Suppressor macrophage treated with lipopolysaccharide for 4 hours (primary cell): ENCODE results near the gene COL4A2.
A peak's percentile ranks its signal among the peaks of the same experiment; 100 is the strongest.
"Not testable (repeated sequence)": the region's sequence is repeated elsewhere in the genome, so short reads cannot be mapped to it uniquely, and the experiment has no call there.

Experiments
- DNase-seq: peaks from one replicate; pipeline ENCODE4 v3.0.0-alpha.2; 2020

COL4A2 gene

DNA sequence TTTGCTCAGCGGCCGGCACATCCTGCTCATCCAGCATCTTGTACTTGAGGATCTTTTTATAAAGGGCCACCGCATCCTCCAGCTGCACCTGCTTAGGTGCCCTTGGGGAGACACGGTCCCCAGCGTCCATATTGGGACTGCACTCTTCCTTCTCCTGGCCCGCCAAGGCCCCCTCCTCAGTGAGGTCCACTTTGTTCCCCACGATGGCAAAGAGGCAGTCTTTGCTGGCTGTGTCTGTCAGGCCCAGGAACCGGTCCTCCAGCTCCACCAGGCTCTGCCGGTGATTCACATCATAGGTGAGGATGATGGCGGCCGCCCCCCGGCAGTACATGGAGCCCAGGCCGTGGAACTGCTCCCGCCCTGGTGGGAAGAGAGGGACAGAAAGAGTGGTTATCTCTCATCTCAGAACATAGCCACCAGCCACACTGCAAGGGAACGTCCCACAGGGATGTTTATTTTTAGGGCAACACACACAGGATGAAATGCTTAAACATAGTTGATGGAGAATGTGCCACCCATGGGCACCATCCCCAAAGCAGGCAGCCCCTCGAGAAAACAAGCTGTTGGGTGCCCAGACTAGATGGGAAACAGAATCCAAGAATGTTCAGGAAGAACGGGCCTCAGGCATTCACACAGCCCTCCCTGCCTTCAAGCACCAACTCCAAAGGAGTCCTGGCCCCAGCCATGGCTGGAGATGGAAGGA, 216.9 kb downstream of the COL4A2 start:
- no peak for DNase-seq

DNA sequence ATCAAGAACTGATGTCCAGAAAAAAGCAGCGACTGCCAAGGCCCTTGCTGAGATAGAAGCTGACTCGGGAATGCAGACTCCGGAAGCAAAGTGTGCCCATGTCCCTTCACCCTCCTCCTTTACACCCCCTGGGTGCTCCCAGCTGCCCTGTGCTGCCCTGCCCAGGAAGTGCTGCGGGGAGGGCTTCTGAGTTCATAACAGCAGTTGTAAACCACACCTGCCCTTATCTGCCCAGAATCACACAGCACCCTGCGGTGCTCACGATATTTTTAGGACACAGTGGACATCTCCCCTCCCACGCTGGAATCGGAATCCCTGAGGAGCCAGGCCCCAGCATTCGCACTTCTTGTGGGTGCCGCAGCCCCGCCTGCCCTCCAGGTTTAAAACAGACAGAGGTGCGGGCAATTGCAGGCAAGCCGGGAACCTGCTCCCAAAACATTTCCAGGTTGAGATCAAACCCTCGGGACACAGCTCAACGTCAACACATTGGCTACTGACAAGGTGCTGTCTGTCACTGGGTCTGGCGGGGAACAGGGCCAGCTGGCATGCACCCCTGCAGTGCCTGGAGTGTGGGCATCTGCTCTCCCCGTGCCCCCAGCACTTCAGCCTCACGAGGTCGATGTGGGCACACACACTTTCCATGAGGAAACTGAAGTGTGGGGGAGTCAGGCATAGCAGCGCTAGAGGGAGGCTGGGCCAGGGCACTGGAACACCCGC, 217.6 kb downstream of the COL4A2 start:
- DNase-seq: no peak

DNA sequence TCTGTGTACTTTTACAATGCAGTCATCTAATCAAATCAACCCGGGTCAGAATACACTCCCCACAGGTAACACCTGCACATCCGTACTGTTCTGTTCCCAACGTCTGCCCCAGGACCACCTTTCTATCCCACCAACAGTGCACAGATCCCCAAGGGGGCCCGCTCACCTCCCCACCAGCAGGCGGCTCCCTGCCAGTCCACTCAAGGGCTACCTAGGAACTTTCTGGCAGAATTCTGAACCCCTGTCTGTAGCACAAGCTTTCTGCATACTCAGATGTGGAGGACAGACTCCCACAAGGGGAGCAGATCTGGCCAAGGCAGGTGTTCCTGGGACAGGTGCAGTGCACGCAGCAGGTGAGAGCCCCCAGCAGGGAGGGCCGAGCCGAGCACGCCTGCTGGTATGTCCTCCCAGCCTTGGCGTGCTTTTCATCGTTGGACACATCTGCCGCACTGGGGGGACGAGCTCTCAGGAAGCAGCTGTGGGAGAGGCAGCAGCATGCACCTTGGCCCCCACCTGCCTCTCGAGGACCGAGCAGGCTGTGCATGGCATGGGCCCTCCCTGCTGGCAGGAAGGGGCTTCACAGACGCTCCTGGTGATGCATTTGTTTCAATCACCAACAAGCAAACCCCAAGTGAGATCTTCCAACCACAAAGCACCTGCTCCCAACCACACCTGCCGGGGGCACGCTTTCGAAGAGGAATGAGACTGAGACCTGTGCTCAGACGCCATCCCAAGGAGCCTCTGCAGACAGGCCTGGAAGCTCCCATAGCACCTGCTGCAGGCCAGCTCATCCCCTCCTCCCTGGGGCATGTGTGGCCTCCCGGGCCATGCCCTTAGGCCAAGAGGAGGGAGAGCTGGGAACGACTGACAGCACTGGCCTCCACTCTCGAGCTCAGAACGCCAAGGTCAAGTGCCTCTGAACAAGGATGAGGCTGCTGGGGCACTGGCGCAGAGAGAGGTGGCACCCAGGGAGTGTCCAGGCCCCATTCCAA, 218.5 kb downstream of the COL4A2 start:
- no peak for DNase-seq

DNA sequence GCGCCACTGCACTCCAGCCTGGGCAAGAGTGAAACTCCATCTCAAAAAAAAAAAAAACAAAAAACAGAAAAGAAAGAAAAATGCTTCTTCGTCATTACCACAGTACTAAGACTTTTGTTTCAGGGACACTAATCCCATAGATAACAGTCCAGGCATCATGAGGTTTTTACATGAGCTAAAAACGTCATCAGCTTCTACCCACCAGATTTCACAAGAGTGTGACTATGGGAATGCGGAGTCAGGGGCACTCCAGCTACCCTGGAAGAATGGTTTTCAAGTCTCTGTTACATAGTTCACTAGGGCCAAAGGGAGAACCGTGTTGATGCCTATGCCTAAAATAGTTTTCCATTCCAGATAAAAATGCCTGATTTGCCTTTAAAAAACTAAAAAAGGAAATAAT, 221.3 kb downstream of the COL4A2 start:
- DNase-seq: peak; percentile 96

DNA sequence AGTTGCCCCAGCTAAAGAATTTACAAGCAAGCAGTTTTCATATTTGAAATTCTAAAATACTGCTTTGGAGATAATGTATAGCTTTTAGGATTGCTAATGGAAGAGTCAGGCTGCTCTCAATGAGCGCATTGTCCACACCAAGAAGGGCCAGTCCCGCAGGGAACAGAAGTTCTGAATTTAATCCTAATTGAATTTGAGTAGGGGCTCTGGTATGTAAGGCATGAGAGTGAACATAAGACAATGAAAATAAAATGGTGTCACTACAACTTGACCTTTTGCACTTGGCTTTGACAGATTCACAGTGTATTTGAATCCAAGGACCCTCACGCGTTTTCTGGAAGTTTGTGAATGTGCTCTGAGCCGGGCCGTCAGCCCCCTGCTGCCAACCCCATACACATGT, 221.8 kb downstream of the COL4A2 start:
- no peak for DNase-seq

DNA sequence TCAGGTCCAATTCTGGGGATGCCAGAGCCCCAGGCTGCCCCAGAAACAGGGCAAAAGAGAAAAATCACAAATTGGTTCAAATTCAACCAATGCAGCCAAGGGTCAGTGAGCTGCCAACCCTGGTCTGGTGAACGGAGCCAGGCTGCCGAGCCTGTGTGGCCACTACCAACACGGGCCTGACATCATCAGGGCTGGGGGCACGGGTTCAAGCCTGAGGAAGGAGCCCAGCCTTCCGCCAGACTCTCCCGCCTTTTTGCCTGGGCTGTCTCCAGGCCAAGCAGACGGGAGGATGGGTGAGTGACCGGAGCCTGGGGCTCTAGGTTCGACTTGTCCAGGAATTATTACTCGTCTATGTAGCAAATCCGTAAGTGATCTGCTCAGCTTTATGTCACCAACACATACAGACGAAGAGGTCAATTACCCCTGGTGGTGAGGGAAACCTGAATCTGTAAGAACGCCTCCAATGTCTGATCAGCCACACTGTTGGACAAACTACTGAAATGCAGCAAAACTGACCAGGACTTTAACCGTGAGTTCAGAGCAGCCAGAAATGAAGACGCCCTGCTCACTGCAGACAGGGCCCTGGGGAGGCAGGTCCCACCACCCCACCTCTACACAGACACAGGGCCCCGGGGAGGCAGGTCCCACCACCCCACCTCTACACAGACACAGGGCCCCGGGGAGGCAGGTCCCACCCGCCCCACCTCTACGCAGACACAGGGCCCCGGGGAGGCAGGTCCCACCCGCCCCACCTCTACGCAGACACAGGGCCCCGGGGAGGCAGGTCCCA, 222.6 kb downstream of the COL4A2 start:
- DNase-seq: no peak

DNA sequence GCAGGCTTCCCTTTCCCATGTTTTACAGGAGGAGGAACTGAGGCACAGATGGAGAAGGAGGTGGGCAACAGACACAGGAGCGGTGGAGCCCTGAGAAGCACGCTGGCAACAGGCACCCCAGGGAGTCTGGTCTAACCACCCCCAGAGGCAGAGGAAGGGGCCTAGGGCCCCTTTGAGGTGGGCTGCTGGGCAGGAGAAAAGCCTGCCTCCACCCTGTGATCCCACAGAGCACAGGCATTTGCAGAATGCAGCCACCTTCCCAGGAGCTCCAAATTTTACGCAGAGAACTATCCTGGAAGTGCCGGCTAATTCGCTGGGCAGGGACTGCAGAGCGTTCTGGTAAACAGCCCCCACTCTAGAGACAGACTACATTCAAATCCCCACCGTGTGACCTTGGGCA, 224.0 kb downstream of the COL4A2 start:
- no peak for DNase-seq

DNA sequence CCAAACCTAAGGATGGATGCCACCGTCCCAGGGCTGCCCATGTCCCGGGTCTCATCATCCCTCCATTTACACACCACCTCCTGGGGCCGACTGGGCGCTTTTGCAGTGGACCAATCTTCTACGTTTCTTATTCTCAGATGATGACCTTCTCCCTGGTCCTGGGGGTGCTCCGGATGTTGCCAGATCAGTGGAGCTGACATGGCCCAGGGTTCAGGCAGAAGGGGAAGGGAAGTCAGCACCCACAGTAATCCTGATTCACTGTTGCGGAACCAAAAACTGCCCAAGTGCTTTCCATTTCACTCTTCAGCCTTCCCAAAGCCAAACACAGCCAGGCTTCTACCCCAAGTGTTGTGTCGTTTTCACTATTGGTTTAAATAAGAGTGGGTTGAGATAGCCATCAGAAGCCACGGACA, 224.6 kb downstream of the COL4A2 start:
- peak; percentile 90 for DNase-seq

DNA sequence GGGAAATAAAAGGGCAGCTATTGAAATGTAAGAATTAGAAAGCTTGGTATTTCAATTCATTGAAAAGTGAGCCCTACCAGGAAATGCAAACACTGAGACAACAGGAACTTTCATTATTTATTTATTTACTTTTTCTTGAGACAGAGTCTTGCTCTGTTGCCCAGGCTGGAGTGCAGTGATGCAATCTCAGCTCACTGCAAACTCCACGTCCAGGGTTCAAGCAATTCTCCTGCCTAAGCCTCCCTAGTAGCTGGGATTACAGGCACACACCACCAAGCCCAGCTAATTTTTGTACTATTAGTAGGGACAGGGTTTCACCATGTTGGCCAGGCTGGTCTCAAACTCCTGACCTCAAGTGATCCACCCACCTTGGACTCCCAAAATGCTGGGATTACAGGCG, 225.2 kb downstream of the COL4A2 start:
- not testable (repeated sequence) for DNase-seq

DNA sequence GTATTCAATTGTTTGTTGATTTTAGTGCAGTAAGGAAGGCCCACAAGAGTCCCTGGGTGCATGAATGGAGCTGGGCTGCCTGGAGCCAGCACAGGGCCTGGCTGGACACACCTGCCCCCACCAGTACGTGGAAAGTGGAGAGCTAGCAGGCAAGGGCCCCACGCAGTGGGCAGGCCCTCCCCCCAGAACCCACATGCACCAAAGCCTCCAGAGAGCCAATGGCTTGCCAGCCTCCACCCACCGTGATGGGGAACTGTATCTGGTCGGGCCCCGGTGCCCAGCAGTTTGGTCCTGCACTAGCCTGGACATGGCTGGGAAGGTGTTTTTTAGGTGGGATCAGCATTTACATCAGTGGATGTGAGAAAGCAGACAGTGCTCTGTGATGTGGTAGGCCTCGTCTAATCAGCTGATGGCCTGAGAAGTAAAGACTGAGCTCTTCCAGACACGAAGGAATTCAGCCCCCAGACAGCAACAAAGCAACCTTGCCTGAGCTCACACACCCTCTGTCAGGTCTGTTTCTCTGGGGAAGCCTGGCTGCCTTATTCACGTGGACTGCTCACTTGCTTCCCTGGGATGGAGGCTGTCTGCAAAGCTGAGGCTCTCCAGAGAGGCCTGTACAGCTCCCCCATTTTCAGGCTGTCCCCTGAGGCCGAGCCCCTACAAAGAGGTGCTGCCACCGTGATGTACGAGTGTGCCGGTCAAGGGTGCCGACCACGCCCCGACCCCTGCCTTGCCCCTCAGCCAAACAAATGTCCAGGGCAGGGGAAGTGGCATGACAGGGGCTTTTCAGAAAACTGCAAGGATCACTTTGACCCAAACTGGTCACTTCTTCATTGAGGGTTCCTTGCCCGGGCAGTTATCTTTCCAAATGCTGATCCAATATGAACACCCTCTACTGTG, 226.9 kb downstream of the COL4A2 start:
- DNase-seq: no peak

DNA sequence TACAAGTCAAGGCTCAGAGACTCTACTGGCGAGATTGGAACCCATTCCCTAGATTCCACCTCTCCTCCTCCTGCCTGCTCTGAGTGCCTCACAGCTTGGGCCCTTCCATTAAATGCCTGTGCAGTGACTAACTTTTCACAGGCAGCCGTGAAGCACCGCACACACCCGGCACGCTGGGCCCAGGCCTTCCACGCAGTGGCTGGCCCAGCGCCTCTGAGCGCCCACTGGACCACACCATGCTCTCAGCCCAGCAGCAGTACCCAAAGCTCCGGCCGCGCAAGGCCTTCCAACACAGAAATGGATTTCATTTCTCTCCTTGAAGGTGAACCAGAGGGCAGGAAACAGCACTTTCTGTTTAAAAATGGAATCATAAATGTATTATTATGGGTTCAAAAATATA, 228.4 kb downstream of the COL4A2 start:
- no peak for DNase-seq

DNA sequence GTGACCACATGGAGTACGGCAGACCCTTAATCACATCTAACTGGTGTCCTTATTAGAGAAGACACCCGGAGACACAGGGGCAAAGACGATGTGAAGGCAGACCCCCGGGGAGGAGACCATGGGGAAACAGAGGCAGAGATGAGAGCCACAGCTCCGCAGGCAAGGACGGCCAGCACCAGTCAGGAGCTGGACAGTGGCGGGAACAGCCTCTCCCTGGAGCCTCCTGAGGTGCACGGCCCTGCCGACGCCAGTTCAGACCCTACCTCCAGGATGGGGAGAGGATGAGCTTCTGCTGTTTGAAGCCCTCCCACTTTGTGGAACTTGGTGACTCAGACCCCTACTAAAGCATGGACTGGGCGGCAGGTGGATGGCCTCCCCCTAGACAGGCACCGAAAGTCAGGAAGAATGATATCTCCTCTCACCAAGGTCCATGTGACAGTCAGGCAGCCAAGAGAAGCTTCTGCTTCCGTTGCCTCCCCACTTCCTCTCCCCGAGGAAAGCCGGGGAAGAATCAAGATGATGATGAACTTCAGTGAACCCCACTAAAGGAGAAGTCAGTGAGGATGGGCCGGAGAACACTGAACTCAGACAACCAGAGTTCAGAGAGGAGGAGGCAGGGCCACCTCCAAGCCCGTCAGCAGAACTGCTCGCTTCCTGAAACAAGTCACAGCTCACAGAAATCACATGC, 229.1 kb downstream of the COL4A2 start:
- DNase-seq: peak; percentile 96

DNA sequence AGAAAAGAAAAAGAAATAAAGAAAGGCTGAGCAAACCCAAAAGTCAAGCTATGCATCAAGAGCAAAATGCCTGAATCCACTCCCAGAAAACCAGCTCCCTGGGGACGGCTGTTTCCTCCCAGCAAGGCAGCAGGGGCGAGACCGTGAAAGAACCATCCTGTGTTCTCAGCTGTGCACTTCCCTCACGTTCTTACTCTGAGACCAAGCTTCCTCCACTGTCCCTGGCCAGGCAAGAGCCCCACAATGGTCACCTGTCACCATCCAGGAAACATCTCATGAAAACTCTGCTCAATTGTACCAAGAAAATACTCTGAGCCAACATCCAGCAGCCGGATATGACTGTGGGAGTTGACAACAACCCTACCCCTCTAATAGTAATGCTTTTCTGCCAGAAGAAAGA, 231.5 kb downstream of the COL4A2 start:
- DNase-seq: peak; percentile 57

DNA sequence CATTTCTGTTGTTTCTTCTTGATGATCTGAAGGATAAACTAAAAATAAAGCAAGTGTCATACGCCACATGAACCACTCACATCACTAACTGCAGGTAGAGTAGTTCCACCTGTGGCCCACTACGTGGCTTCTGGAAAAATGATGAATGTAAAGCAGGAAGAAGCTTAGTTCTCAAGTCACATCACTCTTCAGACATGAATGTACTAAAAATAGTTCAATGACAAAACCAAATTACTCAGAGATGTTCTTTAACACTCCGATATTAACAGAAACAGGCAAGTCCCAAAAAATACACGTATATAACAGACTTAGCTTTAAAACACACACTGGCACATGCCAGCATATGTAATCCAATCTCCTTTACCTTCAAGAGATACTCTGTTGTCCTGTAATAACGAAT, 232.8 kb downstream of the COL4A2 start:
- DNase-seq: no peak

DNA sequence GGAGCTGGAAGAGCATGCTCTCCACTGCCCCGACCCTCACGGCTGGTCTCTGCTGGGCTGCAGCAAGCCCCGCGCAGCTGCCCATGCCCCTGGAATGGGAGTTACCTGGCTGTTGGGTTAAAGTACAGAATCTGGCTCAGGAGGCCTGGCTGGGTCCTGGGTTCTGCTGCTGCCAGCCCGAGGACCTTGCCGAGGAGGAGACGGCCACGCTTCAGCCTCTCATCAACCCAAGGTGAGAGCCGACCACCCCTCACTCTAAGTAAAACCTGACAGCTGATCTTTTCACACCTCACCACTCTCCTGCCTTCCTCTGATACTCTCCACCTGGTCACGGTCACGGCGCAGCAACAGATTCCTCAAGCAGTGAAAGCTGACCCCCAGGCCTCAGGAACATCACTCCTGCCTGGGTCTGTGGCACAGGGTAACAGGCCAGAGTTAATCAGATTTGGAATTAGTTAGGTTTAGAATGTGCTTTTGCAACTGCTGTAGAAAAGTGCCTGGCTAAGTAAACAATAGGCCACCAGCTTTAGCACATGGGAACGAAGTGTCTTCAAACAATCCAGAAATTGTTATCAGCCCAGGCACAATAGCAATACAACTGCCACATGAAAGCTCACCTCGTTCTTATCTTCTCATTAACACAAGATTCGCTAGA, 233.9 kb downstream of the COL4A2 start:
- DNase-seq: no peak

DNA sequence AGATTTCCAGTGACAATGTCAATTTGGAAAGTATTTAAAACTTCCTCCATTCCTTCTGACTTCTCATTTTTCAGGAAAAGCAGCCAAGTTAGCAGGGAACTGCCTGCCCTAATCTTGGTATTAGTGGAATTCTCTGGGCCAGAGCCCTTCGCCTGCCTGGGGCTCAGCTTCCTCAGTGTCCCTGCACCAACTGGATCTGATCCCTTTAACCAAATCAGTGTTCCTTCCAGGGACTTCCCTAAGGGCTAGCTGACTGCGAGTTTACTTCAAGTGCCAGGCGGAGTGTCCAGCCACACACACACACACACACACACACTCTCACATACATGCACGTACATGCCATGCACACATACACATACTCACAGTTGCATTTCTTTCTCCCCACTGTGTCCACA, 234.4 kb downstream of the COL4A2 start:
- DNase-seq: no peak

DNA sequence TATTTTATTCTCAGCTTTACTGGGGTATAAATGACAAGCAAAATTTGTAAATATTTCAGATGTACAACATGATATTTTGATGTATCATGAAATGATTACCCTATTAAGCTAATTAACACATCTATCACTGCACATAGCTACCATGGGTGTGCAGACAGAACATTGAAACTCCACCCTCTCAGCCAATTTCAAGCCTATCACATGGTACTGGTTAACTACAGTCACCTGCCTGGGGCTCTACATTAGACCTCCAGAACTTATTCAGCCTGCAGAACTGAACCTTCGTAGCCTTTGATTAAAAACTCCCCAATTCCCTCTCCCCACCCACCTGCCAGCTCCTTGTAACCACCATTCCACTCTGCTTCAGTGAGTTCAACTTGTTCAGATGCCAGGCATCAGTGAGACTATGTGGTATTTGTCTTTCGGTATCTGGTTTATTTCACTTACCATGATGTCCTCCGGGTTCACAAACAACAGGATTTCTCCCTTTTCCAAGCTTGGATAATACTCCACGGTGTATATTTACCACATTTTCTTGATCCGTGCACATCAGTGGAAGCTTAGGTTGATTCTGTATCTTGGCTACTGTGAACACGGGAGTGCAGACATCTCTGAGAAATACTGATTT, 235.2 kb downstream of the COL4A2 start:
- DNase-seq: no peak

DNA sequence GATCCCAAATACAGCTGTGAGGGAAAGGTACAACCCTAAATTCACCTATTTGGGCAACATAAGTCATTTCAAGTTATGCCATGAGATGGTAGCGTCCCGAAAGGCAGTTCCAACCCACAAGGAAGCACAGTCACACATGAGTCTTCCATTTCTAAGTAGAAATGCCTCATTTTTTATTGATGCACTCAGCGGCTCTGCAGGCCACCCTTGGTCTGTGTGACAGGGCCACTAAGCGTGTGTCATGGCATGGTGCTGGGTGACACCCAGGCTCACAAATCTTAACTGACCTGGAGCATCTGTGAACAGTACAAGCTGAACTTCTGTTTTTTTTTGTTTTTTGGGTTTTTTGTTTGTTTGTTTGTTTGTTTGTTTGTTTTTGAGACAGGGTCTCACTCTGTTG, 239.3 kb downstream of the COL4A2 start:
- no peak for DNase-seq

DNA sequence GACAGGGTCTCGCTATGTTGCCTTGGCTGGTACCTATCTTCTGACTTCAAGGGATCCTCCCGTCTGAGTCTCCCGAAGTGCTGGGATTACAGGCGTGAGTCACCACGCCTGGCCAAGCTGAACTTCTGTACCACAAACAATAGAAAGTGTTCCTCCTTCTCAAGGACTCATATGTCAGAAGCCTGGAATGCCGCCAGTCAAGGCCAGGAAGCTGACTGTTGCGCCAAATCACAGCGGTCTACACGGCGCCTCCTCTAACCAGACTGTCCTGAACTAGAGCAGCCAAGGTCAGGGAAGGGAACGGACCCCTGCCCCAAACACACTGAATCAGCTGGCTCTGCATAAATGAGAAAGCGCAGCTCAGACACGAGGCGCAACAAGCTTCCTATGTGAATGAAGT, 239.8 kb downstream of the COL4A2 start:
- peak; percentile 80 for DNase-seq
